Keratinocyte (primary cell): Measurements from ENCODE around the gene SLC25A24.
"Not testable (repeated sequence)": the region's sequence is repeated elsewhere in the genome, so short reads cannot be mapped to it uniquely, and the experiment has no call there.

Experiments used
- CTCF ChIP-seq, 3 experiments: IDR thresholded peaks in 1 of 3; conservative IDR thresholded peaks in 1 of 3; optimal IDR thresholded peaks in 1 of 3; 2 replicates in 2 of 3; 3 replicates in 1 of 3; pipeline versions ENCODE3 to v1.5.1; 2011; ENCODE audit warnings: low read length in 3 of 3, mild to moderate bottlenecking in 3 of 3, moderate library complexity in 2 of 3, control low read depth in 1 of 3, inconsistent platforms in 1 of 3; ENCODE audit not compliant: insufficient read depth in 2 of 3; ENCODE audit errors: extremely low read depth in 1 of 3
- EZH2 ChIP-seq: IDR thresholded peaks from one replicate; pipeline ENCODE4 v1.6.1; 2012; ENCODE audit warnings: inconsistent platforms, mild to moderate bottlenecking, low read length, moderate library complexity

DNA sequence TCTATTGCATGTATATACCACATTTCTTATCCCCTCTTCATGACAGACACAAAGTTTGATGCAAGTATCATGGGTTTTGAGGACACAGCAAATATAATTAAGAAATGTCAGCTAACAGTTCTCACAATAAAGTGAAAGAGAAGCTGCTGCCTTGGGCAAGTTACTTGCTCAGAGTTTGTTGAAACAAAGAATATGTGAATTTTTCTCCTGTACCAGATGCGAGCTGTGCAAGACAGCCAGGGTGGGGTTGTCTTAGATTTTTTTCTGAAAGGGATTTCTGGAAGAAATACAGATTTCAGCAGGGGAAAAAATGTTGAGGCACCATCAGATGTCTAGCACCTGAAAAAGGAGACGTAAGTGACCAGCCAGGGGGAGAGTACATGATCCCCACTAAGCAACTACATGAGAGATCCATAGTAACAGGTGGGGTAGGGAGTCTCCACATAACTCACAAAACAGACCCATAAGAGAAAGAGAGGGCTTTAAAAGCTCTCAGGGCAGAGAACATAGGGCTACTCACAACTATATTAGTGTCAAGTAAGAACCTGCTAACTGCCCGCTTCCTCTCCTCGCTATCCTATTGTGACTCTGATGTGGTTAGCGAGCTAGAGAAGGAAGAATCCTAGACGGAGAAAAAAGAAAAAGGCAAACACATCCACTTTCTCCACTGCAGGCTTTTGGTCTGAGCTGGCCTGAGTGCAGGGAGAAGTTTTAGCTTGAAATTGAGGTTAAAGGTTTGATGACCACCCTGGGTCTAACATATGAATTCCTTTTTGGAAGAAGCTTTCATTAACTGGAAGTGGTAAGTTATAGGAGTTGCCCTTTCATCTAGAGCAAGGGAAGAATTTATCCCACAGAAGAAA is 16.1 kb upstream of the SLC25A24 start:
- not testable (repeated sequence) for TF ChIP-seq CTCF (optimal IDR thresholded peaks at IDR 0.05 in 1 of 3, IDR thresholded peaks at IDR 0.05 in 1 of 3, conservative IDR thresholded peaks at IDR 0.05 in 1 of 3; ENCODE audit: extremely low read depth in 1 of 3, insufficient read depth in 2 of 3, low read length in 3 of 3); EZH2
